Measurements from ENCODE around the gene HYAL1. TPM values are rescaled to one million over a fixed set of nuclear protein-coding genes. Genes with fewer than 3 reads are reported as not detected.

The HYAL1 gene
- total RNA-seq, 1 experiment from 2014 or later = 0.37 TPM

DNA sequence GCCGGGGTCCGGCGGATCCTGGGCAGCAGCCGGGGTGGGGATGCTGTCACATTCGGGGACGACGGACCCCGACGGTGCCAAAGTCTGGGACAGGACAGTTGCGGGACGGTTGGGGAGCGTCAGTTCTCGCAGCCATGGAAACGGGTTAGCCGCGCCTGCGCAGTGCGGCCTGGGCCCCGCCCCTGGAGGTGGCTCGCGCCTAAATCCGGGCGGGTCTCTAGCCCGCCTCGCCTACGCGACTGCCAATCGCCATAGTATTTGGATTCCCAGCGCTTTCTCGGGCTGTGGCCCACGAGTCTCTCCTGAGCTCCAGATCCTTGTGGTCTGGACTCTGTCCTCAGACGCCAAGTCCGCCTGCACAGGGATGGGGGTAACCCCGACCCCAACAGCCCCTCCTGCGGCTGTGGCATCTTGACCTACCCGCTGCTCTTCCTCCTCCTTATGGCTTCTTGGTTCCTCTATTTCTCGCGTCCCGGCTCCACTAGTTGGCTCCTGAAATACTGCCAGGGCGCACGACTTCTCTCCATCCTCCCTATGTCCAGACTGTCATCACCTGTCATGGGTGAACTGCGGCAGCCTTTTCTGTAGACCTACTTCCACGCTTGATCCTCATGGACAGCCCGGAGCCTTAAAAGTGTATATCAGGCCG is 42.3 kb upstream of the HYAL1 start, which contains the start of gene ZMYND10:
Gene ZMYND10, minus strand, starts transcription at position 147 of the 649 bp plus-strand sequence. CDS start 153 bp downstream, outside the sequence.
- Histone ChIP-seq H3K27ac (ENCODE audit: low read depth, low read length, poor library complexity, severe bottlenecking) (no peak within 1 kb of the TSS), H3K4me3 (ENCODE audit: low read depth, low read length, poor library complexity, severe bottlenecking) (peak within 1 kb of the TSS; percentile 40), H3K4me1 (ENCODE audit: insufficient read depth, low read length, poor library complexity, severe bottlenecking) (peaks cover 6% of the 10 kb centered on the region), H3K9me3 (ENCODE audit: low read depth, low read length, poor library complexity, severe bottlenecking) (no peaks in the 10 kb centered on the region), H3K36me3 (ENCODE audit: insufficient read depth, low read length, poor library complexity, severe bottlenecking) (no peaks in the 10 kb centered on the region), H3K27me3 (replicated peaks; ENCODE audit: insufficient read depth, low read depth, low read length, poor library complexity) (no peaks in the 10 kb centered on the region)
- ChIA-PET CTCF (interaction anchor here (0.6 to 0.7 kb wide), 2 partner anchors 108 to 1324 kb away, joined by 5 to 6 read pairs; no protein-coding TSS in a partner anchor), POLR2A (ENCODE audit: low non-redundant PET) (interaction anchor here (0.6 kb wide), 1 partner anchor 240 kb away, joined by 11 read pairs; no protein-coding TSS in a partner anchor)
- peak; percentile 69 for DNase-seq (ENCODE audit: low spot score)
- TF ChIP-seq, protein P1, sequence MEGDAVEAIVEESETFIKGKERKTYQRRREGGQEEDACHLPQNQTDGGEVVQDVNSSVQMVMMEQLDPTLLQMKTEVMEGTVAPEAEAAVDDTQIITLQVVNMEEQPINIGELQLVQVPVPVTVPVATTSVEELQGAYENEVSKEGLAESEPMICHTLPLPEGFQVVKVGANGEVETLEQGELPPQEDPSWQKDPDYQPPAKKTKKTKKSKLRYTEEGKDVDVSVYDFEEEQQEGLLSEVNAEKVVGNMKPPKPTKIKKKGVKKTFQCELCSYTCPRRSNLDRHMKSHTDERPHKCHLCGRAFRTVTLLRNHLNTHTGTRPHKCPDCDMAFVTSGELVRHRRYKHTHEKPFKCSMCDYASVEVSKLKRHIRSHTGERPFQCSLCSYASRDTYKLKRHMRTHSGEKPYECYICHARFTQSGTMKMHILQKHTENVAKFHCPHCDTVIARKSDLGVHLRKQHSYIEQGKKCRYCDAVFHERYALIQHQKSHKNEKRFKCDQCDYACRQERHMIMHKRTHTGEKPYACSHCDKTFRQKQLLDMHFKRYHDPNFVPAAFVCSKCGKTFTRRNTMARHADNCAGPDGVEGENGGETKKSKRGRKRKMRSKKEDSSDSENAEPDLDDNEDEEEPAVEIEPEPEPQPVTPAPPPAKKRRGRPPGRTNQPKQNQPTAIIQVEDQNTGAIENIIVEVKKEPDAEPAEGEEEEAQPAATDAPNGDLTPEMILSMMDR (conservative IDR thresholded peaks at IDR 0.05; ENCODE audit: low read depth, low read length) = no peak
- intact Hi-C loops (cut with micrococcal nuclease; ENCODE audit: unreplicated experiment) = loop anchor here (2.0 kb wide), 1 partner anchor 205 kb away; no protein-coding TSS in a partner anchor
- no TSS peak for BruUV-seq (replicated peaks)

DNA sequence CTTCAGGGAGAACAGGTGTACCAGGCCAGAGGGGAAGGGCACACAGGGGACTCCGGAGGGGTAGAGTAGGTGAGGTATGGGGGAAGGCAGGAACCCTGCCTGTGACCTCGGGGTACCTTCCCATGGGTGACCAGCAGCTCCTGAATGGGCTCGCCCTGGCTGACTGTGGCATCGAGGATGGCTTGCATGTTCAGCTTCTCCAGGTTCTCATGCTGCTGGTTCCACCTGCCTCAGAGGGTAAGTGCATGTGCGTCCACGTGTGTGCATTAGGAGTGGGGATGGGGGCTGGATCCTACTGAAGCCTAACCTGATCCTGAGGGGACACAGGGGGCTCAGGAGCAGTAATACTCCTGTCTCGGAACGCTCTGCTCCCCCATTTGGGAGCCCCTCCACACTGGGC is 41.6 kb upstream of the HYAL1 start:
- ChIA-PET CTCF (no interaction called here), POLR2A (ENCODE audit: low non-redundant PET) (interaction anchor here (0.6 kb wide), 1 partner anchor 241 kb away, joined by 11 read pairs; no protein-coding TSS in a partner anchor)
- intact Hi-C loops (cut with micrococcal nuclease; ENCODE audit: unreplicated experiment) = no loop called here
- Histone ChIP-seq H3K4me3 (ENCODE audit: low read depth, low read length, poor library complexity, severe bottlenecking) (peak overlapping the region; percentile 40), H3K4me1 (ENCODE audit: insufficient read depth, low read length, poor library complexity, severe bottlenecking) (peaks cover 6% of the 10 kb centered on the region), H3K36me3 (ENCODE audit: insufficient read depth, low read length, poor library complexity, severe bottlenecking) (no peaks in the 10 kb centered on the region), H3K9me3 (ENCODE audit: low read depth, low read length, poor library complexity, severe bottlenecking) (no peaks in the 10 kb centered on the region), H3K27me3 (replicated peaks; ENCODE audit: insufficient read depth, low read depth, low read length, poor library complexity) (no peaks in the 10 kb centered on the region), H3K27ac (ENCODE audit: low read depth, low read length, poor library complexity, severe bottlenecking) (no peak overlapping the region)
- no peak for DNase-seq (ENCODE audit: low spot score)
- no peak for TF ChIP-seq EZH2 (IDR thresholded peaks at IDR 0.05; ENCODE audit: borderline replicate concordance, low read depth, low read length, poor library complexity, severe bottlenecking)
- TF ChIP-seq, protein P1 (conservative IDR thresholded peaks at IDR 0.05; ENCODE audit: low read depth, low read length) = no peak
- no TSS peak for BruUV-seq (replicated peaks)

DNA sequence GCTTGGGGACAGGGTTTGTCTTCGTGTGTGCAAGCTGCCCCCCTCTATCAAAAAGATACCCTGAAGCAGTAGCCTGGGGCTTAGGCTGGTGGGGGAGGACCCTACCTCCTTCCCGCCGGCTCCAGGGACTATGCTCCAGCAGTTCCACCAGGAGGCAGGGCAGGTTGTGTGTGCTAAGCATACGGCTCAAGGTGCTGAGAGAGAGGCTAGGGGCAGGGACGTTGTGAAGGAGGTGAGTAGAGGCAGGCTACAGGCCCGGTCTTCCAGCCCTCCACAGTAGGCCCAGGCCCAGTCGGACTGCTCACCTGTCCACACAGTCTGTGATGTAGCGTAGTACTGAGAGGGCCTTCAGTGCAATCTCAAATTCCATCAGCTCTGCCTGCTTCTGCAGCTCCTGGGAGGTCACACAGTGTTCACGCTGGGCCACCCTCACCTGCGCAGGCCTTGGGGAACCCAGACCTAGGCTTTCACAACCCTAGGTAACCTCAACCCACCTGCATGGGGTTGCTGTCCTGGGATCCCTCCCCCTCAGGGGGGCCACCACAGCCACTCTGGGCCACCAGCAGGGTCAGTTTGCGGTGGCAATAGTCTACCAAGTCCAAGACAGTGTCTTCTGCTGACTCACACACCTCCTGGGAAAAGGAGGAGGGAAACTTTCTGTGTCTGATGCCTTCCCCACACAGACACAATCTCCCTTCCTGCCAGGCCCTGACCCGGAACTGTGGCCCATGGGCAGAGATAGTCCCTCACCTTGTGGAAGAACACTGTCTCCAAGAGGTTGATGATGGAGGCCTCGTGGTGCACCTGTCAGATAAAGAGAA is 39.6 kb upstream of the HYAL1 start:
- H3K27me3 ChIP-seq (replicated peaks; ENCODE audit: insufficient read depth, low read depth, low read length, poor library complexity) = no peaks in the 10 kb centered on the region
- intact Hi-C loops (cut with micrococcal nuclease; ENCODE audit: unreplicated experiment) = no loop called here
- no TSS peak for BruUV-seq (replicated peaks)
- POLR2A ChIA-PET (ENCODE audit: low non-redundant PET) = no interaction called here
- H3K9me3 ChIP-seq (ENCODE audit: low read depth, low read length, poor library complexity, severe bottlenecking) = no peaks in the 10 kb centered on the region
- DNase-seq (ENCODE audit: low spot score) = no peak
- CTCF ChIA-PET = no interaction called here
- TF ChIP-seq, protein P1 (conservative IDR thresholded peaks at IDR 0.05; ENCODE audit: low read depth, low read length) = no peak
- no peak for TF ChIP-seq EZH2 (IDR thresholded peaks at IDR 0.05; ENCODE audit: borderline replicate concordance, low read depth, low read length, poor library complexity, severe bottlenecking)
- no peak overlapping the region for H3K4me3 ChIP-seq (ENCODE audit: low read depth, low read length, poor library complexity, severe bottlenecking)
- H3K36me3 ChIP-seq (ENCODE audit: insufficient read depth, low read length, poor library complexity, severe bottlenecking) = no peaks in the 10 kb centered on the region
- peaks cover 6% of the 10 kb centered on the region for H3K4me1 ChIP-seq (ENCODE audit: insufficient read depth, low read length, poor library complexity, severe bottlenecking)
- no peak overlapping the region for H3K27ac ChIP-seq (ENCODE audit: low read depth, low read length, poor library complexity, severe bottlenecking)

Measured in A673 (cell line).